HFF-Myc (cell line): ENCODE results near the gene SLAMF7.

Experiments
- DNase-seq: peaks from one replicate; pipeline ENCODE4 v3.0.0-alpha.2; 2011; ENCODE audit warnings: low read depth; ENCODE audit errors: extremely low read depth
- H3K4me3 ChIP-seq: replicated peaks from 2 replicates; pipeline ENCODE4 v1.5.1; 2011; ENCODE audit warnings: low read depth, mild to moderate bottlenecking, control low read depth, low read length
- CTCF ChIP-seq: IDR thresholded peaks from 2 replicates; pipeline ENCODE4 v1.5.1; 2012; ENCODE audit warnings: mild to moderate bottlenecking, low read depth, low read length, control low read depth; ENCODE audit errors: missing control alignments

The SLAMF7 gene

GRCh38 chr1:160750608-160751007, 11.6 kb downstream of the SLAMF7 start:
- no peak for TF ChIP-seq CTCF
- H3K4me3 ChIP-seq = no peak overlapping the region
- no peak for DNase-seq

DNA sequence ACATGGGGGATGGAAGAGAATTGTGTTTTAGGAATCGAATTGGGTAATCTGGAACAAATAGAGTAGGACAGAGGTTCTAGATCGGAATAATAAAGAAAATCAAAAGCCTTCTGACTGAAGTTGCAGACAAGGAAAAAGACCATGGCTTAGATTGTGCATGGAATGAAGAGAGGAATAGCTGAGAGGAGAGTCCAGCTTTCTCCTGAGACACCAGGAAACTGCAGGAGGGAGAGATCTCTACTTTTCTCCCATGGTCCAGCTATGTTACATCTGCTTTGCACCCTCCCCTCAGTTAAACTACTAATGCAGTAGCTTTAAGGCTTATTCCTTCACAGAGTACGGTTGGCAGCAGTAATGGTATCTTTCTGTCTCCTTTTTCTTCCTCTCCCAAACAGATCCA, 13.4 kb downstream of the SLAMF7 start:
- TF ChIP-seq CTCF = no peak
- DNase-seq = no peak

DNA sequence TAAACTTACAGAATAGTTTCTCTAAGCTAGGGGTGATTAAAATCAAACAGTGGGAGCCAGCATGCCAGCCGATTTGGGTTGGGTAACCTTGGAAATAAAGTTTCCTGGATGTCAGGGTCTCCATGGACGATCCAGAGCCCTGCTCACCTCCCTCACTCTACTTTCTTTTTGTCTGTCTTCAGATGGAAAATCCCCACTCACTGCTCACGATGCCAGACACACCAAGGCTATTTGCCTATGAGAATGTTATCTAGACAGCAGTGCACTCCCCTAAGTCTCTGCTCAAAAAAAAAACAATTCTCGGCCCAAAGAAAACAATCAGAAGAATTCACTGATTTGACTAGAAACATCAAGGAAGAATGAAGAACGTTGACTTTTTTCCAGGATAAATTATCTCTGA, 13.9 kb downstream of the SLAMF7 start:
- no peak for TF ChIP-seq CTCF
- no peak for DNase-seq
- H3K4me3 ChIP-seq = no peak overlapping the region

More for the DNA sequence above, 13.4 kb downstream of the SLAMF7 start:
- H3K4me3 ChIP-seq = no peak overlapping the region

DNA sequence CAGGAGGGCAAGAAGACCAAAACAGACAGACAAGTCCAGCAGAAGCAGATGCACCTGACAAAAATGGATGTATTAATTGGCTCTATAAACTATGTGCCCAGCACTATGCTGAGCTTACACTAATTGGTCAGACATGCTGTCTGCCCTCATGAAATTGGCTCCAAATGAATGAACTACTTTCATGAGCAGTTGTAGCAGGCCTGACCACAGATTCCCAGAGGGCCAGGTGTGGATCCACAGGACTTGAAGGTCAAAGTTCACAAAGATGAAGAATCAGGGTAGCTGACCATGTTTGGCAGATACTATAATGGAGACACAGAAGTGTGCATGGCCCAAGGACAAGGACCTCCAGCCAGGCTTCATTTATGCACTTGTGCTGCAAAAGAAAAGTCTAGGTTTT, 14.5 kb downstream of the SLAMF7 start:
- DNase-seq = no peak
- no peak for TF ChIP-seq CTCF
- H3K4me3 ChIP-seq = no peak overlapping the region

GRCh38 chr1:160755461-160755860, 16.4 kb downstream of the SLAMF7 start:
- TF ChIP-seq CTCF = no peak
- DNase-seq = no peak
- H3K4me3 ChIP-seq = no peak overlapping the region

- no peak for DNase-seq
- no peak for TF ChIP-seq CTCF
- no peak overlapping the region for H3K4me3 ChIP-seq
Measured at GRCh38 chr1:160755911-160756848, 17.1 kb downstream of the SLAMF7 start.
